Neural cell (in vitro differentiated cells): Measurements from ENCODE around the gene SORCS1. TPM values are rescaled to one million over a fixed set of nuclear protein-coding genes. Genes with fewer than 3 reads are reported as not detected.

Experiments used
- H2AFZ ChIP-seq: fragments of 200-600, 300-800 bp; sonication (generic), shearing (Covaris generic); 2 replicates; pipeline ENCODE4 v1.6.0; 2014; ENCODE audit warnings: low read depth, mild to moderate bottlenecking, antibody characterized with exemption, low read length, moderate library complexity
- H3F3A ChIP-seq: fragments of 200-600 bp; shearing (Covaris generic); 2 replicates; pipeline ENCODE4 v1.6.1; 2016; ENCODE audit warnings: mild to moderate bottlenecking, moderate library complexity, mixed read lengths, antibody characterized with exemption, low read length; ENCODE audit not compliant: insufficient read depth, poor library complexity, severe bottlenecking
- H3K27ac ChIP-seq: fragments of 200-600, 300-800 bp; sonication (generic), shearing (Covaris generic); 2 replicates; pipeline ENCODE4 v1.5.1; 2014; ENCODE audit warnings: mild to moderate bottlenecking, low read length, moderate library complexity
- H3K27me3 ChIP-seq: fragments of 300-800, 200-600 bp; sonication (generic), shearing (Covaris generic); 2 replicates; pipeline ENCODE4 v1.6.0; 2014; ENCODE audit warnings: mild to moderate bottlenecking, low read depth, low read length, moderate library complexity; ENCODE audit not compliant: insufficient read depth
- H3K36me3 ChIP-seq: fragments of 300-800, 200-600 bp; sonication (generic), shearing (Covaris generic); 2 replicates; pipeline ENCODE4 v1.5.1; 2014; ENCODE audit warnings: mild to moderate bottlenecking, antibody characterized with exemption, low read length, moderate library complexity; ENCODE audit not compliant: insufficient read depth
- H3K4me2 ChIP-seq: fragments of 300-800, 200-600 bp; sonication (generic), shearing (Covaris generic); 2 replicates; pipeline ENCODE4 v1.6.0; 2014; ENCODE audit warnings: mild to moderate bottlenecking, low read length
- H3K4me3 ChIP-seq: fragments of 300-800, 200-600 bp; sonication (generic), shearing (Covaris generic); 2 replicates; pipeline ENCODE4 v1.5.1; 2014; ENCODE audit warnings: mild to moderate bottlenecking, low read length, moderate library complexity
- H3K79me2 ChIP-seq: fragments of 200-600 bp; shearing (Covaris generic); replicated peaks from 2 replicates; pipeline ENCODE4 v1.6.0; 2014; ENCODE audit warnings: mild to moderate bottlenecking, low read length, moderate library complexity; ENCODE audit not compliant: insufficient read depth
- H3K9ac ChIP-seq: fragments of 300-800, 200-600 bp; sonication (generic), shearing (Covaris generic); 2 replicates; pipeline ENCODE4 v1.6.1; 2016; ENCODE audit warnings: mild to moderate bottlenecking, low read length, mixed read lengths
- H3K9me2 ChIP-seq: fragments of 200-600 bp; shearing (Covaris generic); 2 replicates; pipeline ENCODE4 v1.6.1; 2016; ENCODE audit warnings: mild to moderate bottlenecking, low read length, mixed read lengths; ENCODE audit not compliant: insufficient read depth
- H3K9me3 ChIP-seq: fragments of 200-600, 300-800 bp; sonication (generic), shearing (Covaris generic); 2 replicates; pipeline ENCODE4 v1.6.1; 2016; ENCODE audit warnings: mild to moderate bottlenecking, mixed run types, low read length, moderate library complexity, mixed read lengths
- H4K20me1 ChIP-seq: fragments of 200-600 bp; shearing (Covaris generic); 2 replicates; pipeline ENCODE4 v1.6.1; 2016; ENCODE audit warnings: mild to moderate bottlenecking, mixed run types; ENCODE audit not compliant: insufficient read depth
- EP300 ChIP-seq: fragments of 450-650 bp; conservative IDR thresholded peaks from 2 replicates; pipeline ENCODE4 v1.6.1; 2014; ENCODE audit warnings: antibody characterized with exemption, mild to moderate bottlenecking, moderate library complexity; ENCODE audit not compliant: poor library complexity, severe bottlenecking
- EZH2 ChIP-seq: fragments of 200-600, 300-800 bp; shearing (Covaris generic), sonication (generic); IDR thresholded peaks from 2 replicates; pipeline ENCODE4 v1.6.1; 2014; ENCODE audit warnings: antibody characterized with exemption, low read length, borderline replicate concordance, mild to moderate bottlenecking; ENCODE audit not compliant: insufficient read depth, poor library complexity, severe bottlenecking
- MXI1 ChIP-seq: fragments of 450-650 bp; conservative IDR thresholded peaks from 2 replicates; pipeline ENCODE4 v1.6.1; 2014; ENCODE audit warnings: antibody characterized with exemption, mild to moderate bottlenecking; ENCODE audit not compliant: poor library complexity, severe bottlenecking
- POLR2AphosphoS5 ChIP-seq: IDR thresholded peaks from 2 replicates; pipeline ENCODE4 v1.6.1; 2012
- RAD21 ChIP-seq: fragments of 450-650 bp; conservative IDR thresholded peaks from 2 replicates; pipeline ENCODE4 v1.6.1; 2014; ENCODE audit warnings: antibody characterized with exemption, mild to moderate bottlenecking, moderate library complexity
- SMC3 ChIP-seq: fragments of 450-650 bp; conservative IDR thresholded peaks from 2 replicates; pipeline ENCODE4 v1.6.1; 2014; ENCODE audit warnings: antibody characterized with exemption, mild to moderate bottlenecking, moderate library complexity; ENCODE audit not compliant: poor library complexity
- TAF1 ChIP-seq: IDR thresholded peaks from 2 replicates; pipeline ENCODE4 v1.6.1; 2012; ENCODE audit warnings: low read depth
- polyA plus RNA-seq: library from polyadenylated mRNA; depleted of rRNA; stranded (reverse); fragments of >200 nt; gene quantifications from 2 replicates; pipeline ENCODE4 v1.2.3, GENCODE V29; 2014
- TF ChIP-seq, protein P1 (sequence below): fragments of 450-650 bp; IDR thresholded peaks from 2 replicates; pipeline ENCODE4 v1.5.1; 2014; ENCODE audit warnings: antibody characterized with exemption, mild to moderate bottlenecking, moderate library complexity; ENCODE audit not compliant: poor library complexity, severe bottlenecking
- TF ChIP-seq, protein P2 (sequence below): IDR thresholded peaks from 2 replicates; pipeline ENCODE4 v1.6.1; 2012; ENCODE audit warnings: borderline replicate concordance

Gene SORCS1
- polyA plus RNA-seq, 1 donor from 2014 or later, result 27.0 TPM

DNA sequence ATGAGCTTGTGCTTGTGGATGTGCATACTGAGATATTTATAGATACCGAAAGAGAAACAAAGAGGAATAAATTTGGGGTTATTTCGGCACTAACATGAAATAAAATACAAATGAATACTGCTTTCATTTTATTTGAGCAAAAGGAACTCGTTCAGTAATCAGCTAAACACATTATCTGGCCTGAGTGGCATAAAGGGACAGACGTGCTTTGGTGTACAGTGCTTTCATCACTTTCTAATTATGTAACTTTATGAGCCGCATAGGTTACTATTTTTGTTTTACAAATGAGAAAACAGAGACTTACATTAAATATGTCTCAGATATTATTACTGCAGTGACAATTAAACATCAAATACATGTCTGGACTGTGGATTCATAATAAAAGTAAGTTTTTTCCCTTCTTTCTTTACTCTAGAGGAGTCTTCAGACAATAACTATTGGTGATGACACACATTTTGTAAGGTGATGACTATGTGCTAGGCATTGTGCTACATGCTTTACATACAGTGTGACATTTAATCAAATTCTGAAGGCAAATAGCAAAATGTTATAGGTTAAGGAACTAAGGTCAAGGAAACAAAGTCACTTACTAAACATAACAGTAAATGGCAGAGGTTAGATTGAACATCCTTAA lies 503.3 kb downstream of the SORCS1 start:
- H3K27ac ChIP-seq, result no peak overlapping the region
- no peaks in the 10 kb centered on the region for H3K36me3 ChIP-seq
- H3K27me3 ChIP-seq, result no peaks in the 10 kb centered on the region
- TF ChIP-seq TAF1 (no peak), RAD21 (no peak), EZH2 (no peak), POLR2AphosphoS5 (no peak), SMC3 (no peak), MXI1 (no peak)
- TF ChIP-seq, protein P1, sequence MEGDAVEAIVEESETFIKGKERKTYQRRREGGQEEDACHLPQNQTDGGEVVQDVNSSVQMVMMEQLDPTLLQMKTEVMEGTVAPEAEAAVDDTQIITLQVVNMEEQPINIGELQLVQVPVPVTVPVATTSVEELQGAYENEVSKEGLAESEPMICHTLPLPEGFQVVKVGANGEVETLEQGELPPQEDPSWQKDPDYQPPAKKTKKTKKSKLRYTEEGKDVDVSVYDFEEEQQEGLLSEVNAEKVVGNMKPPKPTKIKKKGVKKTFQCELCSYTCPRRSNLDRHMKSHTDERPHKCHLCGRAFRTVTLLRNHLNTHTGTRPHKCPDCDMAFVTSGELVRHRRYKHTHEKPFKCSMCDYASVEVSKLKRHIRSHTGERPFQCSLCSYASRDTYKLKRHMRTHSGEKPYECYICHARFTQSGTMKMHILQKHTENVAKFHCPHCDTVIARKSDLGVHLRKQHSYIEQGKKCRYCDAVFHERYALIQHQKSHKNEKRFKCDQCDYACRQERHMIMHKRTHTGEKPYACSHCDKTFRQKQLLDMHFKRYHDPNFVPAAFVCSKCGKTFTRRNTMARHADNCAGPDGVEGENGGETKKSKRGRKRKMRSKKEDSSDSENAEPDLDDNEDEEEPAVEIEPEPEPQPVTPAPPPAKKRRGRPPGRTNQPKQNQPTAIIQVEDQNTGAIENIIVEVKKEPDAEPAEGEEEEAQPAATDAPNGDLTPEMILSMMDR, result no peak
- TF ChIP-seq, protein P2, sequence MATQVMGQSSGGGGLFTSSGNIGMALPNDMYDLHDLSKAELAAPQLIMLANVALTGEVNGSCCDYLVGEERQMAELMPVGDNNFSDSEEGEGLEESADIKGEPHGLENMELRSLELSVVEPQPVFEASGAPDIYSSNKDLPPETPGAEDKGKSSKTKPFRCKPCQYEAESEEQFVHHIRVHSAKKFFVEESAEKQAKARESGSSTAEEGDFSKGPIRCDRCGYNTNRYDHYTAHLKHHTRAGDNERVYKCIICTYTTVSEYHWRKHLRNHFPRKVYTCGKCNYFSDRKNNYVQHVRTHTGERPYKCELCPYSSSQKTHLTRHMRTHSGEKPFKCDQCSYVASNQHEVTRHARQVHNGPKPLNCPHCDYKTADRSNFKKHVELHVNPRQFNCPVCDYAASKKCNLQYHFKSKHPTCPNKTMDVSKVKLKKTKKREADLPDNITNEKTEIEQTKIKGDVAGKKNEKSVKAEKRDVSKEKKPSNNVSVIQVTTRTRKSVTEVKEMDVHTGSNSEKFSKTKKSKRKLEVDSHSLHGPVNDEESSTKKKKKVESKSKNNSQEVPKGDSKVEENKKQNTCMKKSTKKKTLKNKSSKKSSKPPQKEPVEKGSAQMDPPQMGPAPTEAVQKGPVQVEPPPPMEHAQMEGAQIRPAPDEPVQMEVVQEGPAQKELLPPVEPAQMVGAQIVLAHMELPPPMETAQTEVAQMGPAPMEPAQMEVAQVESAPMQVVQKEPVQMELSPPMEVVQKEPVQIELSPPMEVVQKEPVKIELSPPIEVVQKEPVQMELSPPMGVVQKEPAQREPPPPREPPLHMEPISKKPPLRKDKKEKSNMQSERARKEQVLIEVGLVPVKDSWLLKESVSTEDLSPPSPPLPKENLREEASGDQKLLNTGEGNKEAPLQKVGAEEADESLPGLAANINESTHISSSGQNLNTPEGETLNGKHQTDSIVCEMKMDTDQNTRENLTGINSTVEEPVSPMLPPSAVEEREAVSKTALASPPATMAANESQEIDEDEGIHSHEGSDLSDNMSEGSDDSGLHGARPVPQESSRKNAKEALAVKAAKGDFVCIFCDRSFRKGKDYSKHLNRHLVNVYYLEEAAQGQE, result no peak
- no peaks in the 10 kb centered on the region for H3K9me2 ChIP-seq
- no peak overlapping the region for H3K9ac ChIP-seq
- no peaks in the 10 kb centered on the region for H3K79me2 ChIP-seq
- no peaks in the 10 kb centered on the region for H3F3A ChIP-seq
- no peaks in the 10 kb centered on the region for H4K20me1 ChIP-seq
- no peak overlapping the region for H3K4me2 ChIP-seq
- no peak overlapping the region for H3K4me3 ChIP-seq
- no peaks in the 10 kb centered on the region for H3K9me3 ChIP-seq
- H2AFZ ChIP-seq, result no peak overlapping the region

DNA sequence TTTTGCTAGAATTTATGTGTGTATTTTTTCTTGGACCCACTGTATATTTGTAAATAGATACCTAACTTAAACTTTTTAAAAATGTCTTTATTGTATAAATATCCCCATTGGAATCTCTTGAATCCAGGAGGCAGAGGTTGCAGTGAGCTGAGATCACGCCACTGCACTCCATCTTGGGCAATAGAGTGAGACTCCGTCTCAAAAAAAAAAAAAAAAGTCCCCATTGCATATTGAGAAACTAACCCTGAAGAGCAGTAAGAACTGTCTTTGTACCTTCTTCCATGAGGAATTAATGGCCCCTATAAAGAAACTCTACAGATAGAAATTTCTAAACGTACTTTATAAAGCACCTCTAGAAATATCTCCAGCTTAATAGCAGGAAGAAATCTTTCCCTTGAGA lies 504.0 kb downstream of the SORCS1 start:
- no peak overlapping the region for H2AFZ ChIP-seq

More for the DNA sequence above, 504.0 kb downstream of the SORCS1 start:
- H3K9me3 ChIP-seq, result no peaks in the 10 kb centered on the region
- H3K79me2 ChIP-seq, result no peaks in the 10 kb centered on the region
- no peak overlapping the region for H3K9ac ChIP-seq
- H3K4me2 ChIP-seq, result no peak overlapping the region
- no peaks in the 10 kb centered on the region for H3K27me3 ChIP-seq
- no peak overlapping the region for H3K27ac ChIP-seq
- no peak overlapping the region for H3K4me3 ChIP-seq
- no peaks in the 10 kb centered on the region for H3F3A ChIP-seq
- H4K20me1 ChIP-seq, result no peaks in the 10 kb centered on the region
- no peaks in the 10 kb centered on the region for H3K9me2 ChIP-seq
- no peaks in the 10 kb centered on the region for H3K36me3 ChIP-seq
- TF ChIP-seq EZH2, result no peak
- TF ChIP-seq MXI1, result no peak
- TF ChIP-seq, protein P1, result no peak
- no peak for TF ChIP-seq TAF1
- TF ChIP-seq RAD21, result no peak
- TF ChIP-seq POLR2AphosphoS5, result no peak
- TF ChIP-seq, protein P2, result no peak
- TF ChIP-seq SMC3, result no peak
- TF ChIP-seq EP300, result no peak
